Fibroblast of skin of left biceps (primary cell): ENCODE measurements around the gene CCL1.
A peak's percentile ranks its signal among the peaks of the same experiment; 100 is the strongest.
"Not testable (repeated sequence)": the region's sequence is repeated elsewhere in the genome, so short reads cannot be mapped to it uniquely, and the experiment has no call there.

ENCODE experiments used
- DNase-seq, 2 experiments: peaks; one replicate each; pipeline ENCODE4 v3.0.0-alpha.2; 2013; ENCODE audit warnings: low read depth in 2 of 2

Gene CCL1

GRCh38 chr17:34360601-34361270 is 2.3 kb downstream of the CCL1 start:
- no peak for DNase-seq

DNA sequence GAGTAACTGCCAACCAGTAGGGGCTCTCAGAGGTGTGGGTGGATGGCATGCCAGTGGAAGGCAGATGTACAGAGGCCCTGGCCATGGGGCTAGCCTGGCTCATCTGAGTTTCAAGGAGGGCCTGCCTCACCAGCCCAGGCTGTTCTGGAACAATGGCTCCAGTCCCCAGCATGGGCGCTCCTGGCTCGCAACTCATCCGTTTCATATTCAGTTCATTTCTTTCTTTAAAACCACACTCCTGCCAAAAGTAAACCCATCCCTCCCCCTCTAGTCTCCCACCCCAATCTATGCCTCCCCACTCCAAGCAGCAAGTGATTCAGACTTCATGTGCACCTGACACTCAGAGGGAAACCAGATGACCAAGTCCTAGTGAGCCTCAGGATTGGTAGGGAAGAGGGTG is 4.4 kb downstream of the CCL1 start:
- DNase-seq, result no peak

DNA sequence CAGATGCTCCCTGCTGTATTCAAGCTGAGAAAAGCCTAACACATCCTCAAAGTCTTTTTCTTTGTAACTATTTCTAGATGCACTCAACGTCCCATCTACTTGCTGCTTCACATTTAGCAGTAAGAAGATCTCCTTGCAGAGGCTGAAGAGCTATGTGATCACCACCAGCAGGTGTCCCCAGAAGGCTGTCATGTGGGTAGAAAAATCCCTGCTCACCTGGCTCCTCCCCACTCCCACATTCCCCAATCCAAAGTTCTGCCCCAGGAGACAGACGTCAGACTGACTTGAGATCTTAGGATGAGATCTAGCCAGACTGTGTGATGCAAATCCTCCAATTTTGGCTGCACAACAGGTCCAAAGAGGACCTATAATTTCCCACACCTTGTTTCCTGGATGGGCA is 5.6 kb downstream of the CCL1 start:
- no peak for DNase-seq

GRCh38 chr17:34356194-34356593 is 6.8 kb downstream of the CCL1 start, which contains the start of gene CCL13:
Gene CCL13, plus strand, starts transcription at chr17:34356480. Its CDS starts 47 bp downstream, at chr17:34356527.
- no peak for DNase-seq

GRCh38 chr17:34354637-34355036 is 8.4 kb downstream of the CCL1 start:
- DNase-seq, result no peak

GRCh38 chr17:34352191-34352590 is 10.8 kb downstream of the CCL1 start:
- DNase-seq, result no peak

DNA sequence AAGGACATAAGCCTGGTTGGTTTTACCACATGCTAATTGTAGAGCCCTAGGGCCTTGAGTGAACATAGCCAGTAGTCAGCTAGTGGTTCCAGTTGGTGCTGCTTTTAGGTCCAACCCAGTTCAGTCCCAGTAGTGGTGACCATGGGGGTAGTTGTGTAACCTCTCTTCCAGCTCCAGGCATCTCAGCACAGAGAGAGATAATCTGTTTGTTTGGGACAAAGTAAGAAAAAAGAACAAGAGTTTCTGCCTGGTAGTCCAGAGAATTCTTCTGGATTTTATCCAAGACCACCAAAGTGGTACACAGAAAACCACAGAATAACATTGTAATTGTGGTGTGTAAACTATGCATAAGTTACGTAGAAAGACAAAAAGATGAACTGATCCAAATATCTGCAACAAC is 11.9 kb downstream of the CCL1 start:
- no peak for DNase-seq

GRCh38 chr17:34349751-34350150 is 13.3 kb downstream of the CCL1 start:
- no peak for DNase-seq

- no peak for DNase-seq
These were observed 16.0 kb downstream of the CCL1 start for GRCh38 chr17:34347063-34347462.

DNA sequence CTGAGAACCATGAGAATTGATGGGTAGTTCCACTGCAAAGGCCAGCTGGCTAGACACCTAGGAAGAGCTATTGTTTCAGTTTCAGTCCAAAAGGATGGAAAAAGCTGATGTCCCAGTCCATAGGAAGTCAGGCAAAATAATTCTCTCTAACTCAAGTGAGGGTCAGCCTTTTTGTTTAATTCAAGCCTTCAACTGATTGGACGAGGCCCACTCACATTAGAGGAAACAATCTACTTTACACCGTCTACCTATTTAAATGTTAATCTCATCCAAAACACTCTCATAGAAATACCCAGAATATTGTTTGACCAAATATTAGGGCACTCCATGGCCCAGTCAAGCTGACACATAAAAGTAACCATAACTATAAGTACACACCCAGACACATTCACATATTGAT is 21.1 kb downstream of the CCL1 start:
- no peak for DNase-seq

- no peak for DNase-seq
These were observed 23.8 kb downstream of the CCL1 start for GRCh38 chr17:34339138-34339770.

GRCh38 chr17:34337701-34338100 is 25.3 kb downstream of the CCL1 start:
- no peak for DNase-seq

DNA sequence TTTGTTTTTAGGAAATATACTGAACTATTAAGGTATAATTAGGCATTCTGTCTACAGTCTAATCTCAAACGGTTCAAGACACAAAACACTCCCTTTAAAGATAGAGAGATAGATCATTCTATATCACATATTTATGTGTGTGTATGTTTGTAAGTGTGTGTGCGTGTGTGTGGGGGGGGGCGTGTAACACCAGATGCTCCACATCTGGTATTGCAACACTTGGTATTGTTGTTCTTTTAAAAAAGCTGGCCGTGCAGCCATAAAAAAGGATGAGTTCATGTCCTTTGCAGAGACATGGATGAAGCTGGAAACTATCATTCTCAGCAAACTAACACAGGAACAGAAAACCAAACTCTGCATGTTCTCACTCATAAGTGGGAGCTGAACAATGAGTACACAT is 35.5 kb downstream of the CCL1 start:
- not testable (repeated sequence) for DNase-seq

- no peak for DNase-seq
These were observed 41.1 kb downstream of the CCL1 start for GRCh38 chr17:34321964-34322363.

DNA sequence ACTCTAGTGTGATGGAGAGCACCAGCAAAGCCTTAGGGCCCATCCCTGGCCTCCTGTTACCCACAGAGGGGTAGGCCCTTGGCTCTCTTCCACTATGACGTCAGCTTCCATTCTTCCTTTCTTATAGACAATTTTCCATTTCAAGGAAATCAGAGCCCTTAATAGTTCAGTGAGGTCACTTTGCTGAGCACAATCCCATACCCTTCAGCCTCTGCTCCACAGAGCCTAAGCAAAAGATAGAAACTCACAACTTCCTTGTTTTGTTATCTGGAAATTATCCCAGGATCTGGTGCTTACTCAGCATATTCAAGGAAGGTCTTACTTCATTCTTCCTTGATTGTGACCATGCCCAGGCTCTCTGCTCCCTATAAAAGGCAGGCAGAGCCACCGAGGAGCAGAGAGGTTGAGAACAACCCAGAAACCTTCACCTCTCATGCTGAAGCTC is 44.0 kb downstream of the CCL1 start, which contains the start of gene CCL8:
Gene CCL8 (plus strand): TSS at position 397 of the 445 bp plus-strand sequence. CDS start 67 bp downstream, outside the sequence.
- no peak for DNase-seq

- no peak for DNase-seq
These were observed 44.6 kb downstream of the CCL1 start for GRCh38 chr17:34318474-34318873.

GRCh38 chr17:34314279-34314678 is 48.8 kb downstream of the CCL1 start:
- DNase-seq, result peak in 1 of 2 experiments; percentile 30

DNA sequence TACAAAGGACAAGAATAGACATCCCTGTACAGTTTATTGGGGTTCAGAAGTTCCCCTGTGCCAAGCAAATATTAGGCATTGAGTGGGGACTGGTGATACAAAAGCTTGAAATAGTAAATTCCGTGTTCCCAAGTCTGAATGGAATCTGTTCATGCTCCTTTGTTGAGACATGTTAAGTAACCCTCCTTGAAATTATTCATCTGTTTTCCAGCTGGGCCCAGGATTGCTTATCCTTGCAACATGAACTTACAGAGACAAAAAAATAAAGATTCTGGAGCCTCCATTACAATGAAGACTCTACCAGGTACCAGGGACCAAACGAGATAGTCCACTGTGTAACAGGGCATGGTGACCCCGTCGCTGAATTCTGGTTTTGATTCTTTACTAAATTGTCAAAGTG is 49.9 kb downstream of the CCL1 start:
- peak in 1 of 2 experiments; percentile 36 for DNase-seq

GRCh38 chr17:34312080-34312479 is 51.0 kb downstream of the CCL1 start:
- DNase-seq, result peak; percentile 69 to 71

GRCh38 chr17:34311291-34311690 is 51.7 kb downstream of the CCL1 start:
- DNase-seq, result no peak
